ENCODE measurements around the gene DIO1.
"Not testable (repeated sequence)": the region's sequence is repeated elsewhere in the genome, so short reads cannot be mapped to it uniquely, and the experiment has no call there.

Gene DIO1

DNA sequence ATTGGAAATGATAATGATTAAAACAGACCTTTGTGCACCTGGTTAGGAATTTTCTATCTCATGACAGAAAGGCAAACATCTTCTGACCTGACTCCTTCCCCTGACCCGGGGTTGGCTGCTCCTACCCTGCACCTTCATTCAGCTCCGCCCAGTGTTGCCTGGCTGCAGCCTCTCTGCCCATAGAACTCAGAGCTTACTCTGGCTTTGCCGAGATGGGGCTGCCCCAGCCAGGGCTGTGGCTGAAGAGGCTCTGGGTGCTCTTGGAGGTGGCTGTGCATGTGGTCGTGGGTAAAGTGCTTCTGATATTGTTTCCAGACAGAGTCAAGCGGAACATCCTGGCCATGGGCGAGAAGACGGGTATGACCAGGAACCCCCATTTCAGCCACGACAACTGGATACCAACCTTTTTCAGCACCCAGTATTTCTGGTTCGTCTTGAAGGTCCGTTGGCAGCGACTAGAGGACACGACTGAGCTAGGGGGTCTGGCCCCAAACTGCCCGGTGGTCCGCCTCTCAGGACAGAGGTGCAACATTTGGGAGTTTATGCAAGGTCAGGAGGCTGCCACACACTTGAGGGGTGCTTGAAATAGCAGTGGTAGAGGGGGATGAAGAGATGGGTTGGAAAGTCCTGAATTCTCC lies at the start of gene DIO1:
TSS of gene DIO1 (plus strand) at position 189 of the 638 bp plus-strand sequence. CDS start at position 213, 24 bp downstream.
- peak; percentile 53 for DNase-seq (ENCODE audit: low spot score)

DNA sequence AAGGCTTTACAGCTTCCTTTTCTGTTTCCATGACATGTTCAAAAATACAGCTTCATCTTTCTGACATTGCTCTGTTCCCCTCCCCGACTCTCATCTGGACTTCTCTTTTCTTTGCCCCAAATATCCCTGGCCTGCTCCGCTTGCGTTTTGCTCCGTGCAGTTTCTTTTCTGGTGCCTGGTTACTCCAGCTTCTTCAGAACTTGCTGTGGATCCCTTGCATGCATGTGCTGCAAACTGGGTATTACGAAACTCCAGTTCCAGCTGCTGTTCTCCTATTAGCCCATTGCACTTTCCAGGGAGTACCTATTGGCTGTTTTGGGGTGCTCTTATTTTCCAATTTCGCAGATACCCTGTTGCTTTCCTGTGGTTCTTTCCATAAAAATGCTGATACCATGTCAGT lies 46.0 kb upstream of the DIO1 start:
- DNase-seq (ENCODE audit: low spot score): no peak

DNA sequence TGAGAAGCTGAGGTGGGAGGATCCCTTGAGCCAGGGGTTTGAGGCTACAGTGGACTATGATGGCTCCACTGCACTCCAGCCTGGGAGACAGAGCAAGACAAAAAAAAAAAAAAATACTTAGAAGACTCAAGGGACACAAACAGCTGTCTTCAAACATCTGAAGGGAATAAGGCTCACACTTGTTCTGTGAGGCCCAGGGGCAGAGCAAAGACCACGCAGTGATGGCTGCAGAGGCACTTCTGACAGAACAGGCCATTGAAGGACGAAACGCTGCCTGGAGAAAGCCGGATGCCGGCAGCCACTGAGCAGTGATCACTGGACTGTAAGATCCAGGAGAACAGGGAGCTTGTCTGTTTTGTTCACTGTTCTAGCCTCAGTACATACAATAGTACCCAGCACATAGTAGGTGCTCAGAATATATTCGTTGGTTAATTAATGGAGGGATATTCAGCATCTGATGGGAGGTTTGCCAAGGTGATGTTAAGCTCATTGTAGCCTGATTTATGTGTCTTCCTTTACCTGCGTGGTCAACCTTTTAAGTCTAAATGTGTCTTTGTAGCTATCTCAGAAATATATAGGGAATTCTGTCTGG lies 43.8 kb upstream of the DIO1 start:
- DNase-seq (ENCODE audit: low spot score): no peak

- no peak for DNase-seq (ENCODE audit: low spot score)
Observed at GRCh38 chr1:53851571-53852285, 42.3 kb upstream of the DIO1 start.

- DNase-seq (ENCODE audit: low spot score): peak; percentile 83
Observed at GRCh38 chr1:53860967-53861411, 33.0 kb upstream of the DIO1 start.

- no peak for DNase-seq (ENCODE audit: low spot score)
Observed at GRCh38 chr1:53862507-53862906, 31.5 kb upstream of the DIO1 start.

- no peak for DNase-seq (ENCODE audit: low spot score)
Observed at GRCh38 chr1:53868565-53868964, 25.4 kb upstream of the DIO1 start.

GRCh38 chr1:53869454-53870117 lies 24.4 kb upstream of the DIO1 start:
- no peak for DNase-seq (ENCODE audit: low spot score)

GRCh38 chr1:53871221-53871620 lies 22.8 kb upstream of the DIO1 start:
- no peak for DNase-seq (ENCODE audit: low spot score)

DNA sequence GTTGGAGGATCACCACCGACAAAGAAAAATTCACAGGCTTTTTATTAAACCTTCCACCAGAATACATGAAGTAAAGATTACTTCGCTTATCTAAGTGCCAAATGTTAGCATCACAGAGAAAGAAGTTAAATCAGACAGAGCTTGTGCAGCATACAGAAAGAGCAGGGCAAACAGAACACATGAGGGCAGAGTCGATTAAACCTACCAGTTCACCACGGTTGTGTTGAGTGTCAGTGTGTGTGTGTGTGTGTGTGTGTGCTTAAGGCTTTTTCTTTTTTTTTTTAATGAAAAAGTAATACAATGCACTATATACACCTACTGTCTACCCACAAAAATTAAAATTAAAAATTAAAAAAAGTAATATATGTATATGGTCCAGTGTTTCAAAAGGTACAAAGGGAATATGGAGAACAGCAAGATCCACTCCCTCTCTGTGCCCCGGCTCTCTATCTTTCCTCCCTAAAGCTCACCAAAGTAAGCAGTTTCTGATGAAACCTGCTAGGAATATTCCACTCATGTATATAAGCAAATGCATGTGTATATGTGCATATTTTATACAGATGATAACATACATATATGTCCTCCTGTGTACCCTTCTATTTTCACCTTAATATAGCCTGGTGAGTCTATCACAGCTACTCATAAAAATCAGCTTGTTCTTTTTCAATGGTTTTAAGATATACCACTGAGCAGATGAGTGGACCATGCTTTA lies 22.1 kb upstream of the DIO1 start:
- no peak for DNase-seq (ENCODE audit: low spot score)

- not testable (repeated sequence) for DNase-seq (ENCODE audit: low spot score)
Observed at GRCh38 chr1:53875150-53875549, 18.8 kb upstream of the DIO1 start.

DNA sequence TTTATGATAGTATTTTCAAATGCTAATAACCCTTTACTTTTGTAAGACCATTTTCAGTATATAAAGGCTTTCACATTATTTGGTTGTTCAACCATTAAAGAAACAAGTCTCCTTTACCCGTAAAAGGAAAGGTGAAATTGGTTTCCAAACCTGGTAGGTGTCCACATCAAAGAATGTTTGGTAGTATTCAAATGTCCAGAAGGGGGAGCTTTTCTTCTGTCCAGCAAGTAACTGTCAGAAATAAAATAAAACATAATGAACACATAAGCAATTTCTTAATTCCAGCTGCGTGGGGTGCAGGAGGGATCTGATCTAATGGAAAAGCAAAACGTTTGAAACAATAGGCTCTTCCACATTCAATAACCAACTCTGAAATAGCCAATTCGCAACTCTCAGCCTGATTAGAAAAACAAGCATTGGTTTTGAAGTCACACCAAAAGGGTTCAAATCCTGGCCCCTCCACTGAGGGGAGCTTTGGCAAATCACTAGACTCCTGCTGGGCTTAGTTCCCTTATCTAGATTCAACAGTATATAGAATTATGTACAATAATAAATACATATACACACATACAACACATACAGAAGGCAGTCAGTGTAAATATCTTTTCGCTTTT lies 15.4 kb upstream of the DIO1 start:
- DNase-seq (ENCODE audit: low spot score): peak; percentile 39

- DNase-seq (ENCODE audit: low spot score): not testable (repeated sequence)
Observed at GRCh38 chr1:53881853-53882252, 12.1 kb upstream of the DIO1 start.

DNA sequence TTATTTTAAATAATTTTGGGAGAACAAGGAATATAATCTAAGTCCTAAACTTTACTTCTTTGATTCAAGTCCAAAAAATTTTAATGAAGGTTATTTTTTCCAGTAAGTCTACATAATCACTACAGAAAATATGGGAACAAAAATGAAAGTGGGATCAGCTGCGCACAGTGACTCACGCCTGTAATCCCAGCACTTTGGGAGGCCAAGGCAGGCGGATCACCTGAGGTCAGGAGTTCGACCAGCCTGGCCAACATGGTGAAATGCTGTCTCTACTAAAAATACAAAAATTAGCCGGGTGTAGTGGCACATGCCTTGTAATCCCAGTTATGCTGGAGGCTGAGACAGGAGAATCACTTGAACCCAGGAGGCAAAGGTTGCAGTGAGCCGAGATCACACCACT lies 10.4 kb upstream of the DIO1 start:
- DNase-seq (ENCODE audit: low spot score): not testable (repeated sequence)

- no peak for DNase-seq (ENCODE audit: low spot score)
Observed at GRCh38 chr1:53888681-53889080, 5.3 kb upstream of the DIO1 start.

GRCh38 chr1:53889304-53890298 lies 4.4 kb upstream of the DIO1 start, which contains the start of gene YIPF1:
TSS of gene YIPF1 (minus strand) at chr1:53889797. CDS start at chr1:53888937, 860 bp downstream.
- DNase-seq (ENCODE audit: low spot score): peak; percentile 96

DNA sequence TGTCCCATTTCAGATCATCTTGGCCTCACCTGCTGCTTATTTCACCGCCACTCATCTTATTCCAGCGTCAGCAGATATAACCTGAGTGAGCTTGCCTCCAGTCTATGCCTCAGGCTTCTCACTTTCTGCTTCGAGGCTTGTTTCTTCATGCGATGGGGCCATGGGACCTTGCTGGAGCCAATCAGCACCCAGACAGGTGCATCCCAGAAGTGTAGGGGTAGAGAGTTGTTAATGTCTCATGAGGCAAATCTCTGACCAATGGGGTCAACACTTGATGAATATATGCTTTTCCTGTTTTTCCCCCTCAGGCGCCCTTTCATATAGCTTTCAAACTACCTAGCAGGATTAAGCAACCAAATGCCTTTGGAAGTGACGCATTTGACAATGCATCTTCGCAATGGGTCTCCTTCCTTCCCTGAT lies 3.5 kb upstream of the DIO1 start:
- no peak for DNase-seq (ENCODE audit: low spot score)

GRCh38 chr1:53891018-53891417 lies 3.0 kb upstream of the DIO1 start:
- no peak for DNase-seq (ENCODE audit: low spot score)

GRCh38 chr1:53891678-53892077 lies 2.3 kb upstream of the DIO1 start:
- DNase-seq (ENCODE audit: low spot score): no peak

DNA sequence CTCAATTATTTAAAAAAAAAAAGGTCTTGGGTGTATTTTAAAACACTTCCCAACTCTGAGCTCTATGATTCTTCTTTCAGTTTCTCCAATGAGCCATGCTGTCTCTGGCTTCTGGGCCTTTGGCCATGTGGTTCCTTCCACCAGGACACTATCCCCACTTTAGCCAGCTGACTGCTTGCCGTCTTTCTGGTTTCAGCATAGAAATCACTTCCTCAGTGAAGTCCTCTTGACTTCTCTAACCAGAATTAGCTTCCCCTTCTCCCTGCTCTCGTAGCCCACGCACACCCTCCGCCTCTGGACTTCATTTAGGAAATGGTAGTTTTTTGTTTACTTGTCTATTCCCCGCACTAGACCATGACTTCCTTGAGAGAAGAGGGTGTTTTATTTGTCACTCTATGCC lies 1.1 kb upstream of the DIO1 start:
- DNase-seq (ENCODE audit: low spot score): no peak
